ENCODE results near the gene SCN8A. TPM values are rescaled to one million over a fixed set of nuclear protein-coding genes. Genes with fewer than 3 reads are reported as not detected.

SCN8A gene
- 1 to 10 TPM in 6 of 7 donors, under 1 TPM in 1; 0.91 to 2.9 (median 1.7) TPM for total RNA-seq
- under 1 TPM; 0.21 to 0.43 TPM for polyA plus RNA-seq
- long read RNA-seq, donor 1, partial matches to known transcripts: 1 of 2 reads
- long read RNA-seq, donor 1, other reads (novel, unspliced or antisense): 1 of 2 reads
- long read RNA-seq, donor 2: 0 reads
- long read RNA-seq, donor 3: 0 reads

GRCh38 chr12:51591016-51591901 is at the start of gene SCN8A:
SCN8A (plus strand) TSS chr12:51591233; CDS start chr12:51662818, 71,585 bp downstream.
- peak; percentile 37 to 62 (median 46) for DNase-seq
- peaks cover 3% of the 10 kb centered on the region for H3K4me1 ChIP-seq (ENCODE audit: insufficient read depth)
- intact Hi-C loops (cut with DNase I): no loop called here
- H3K27ac ChIP-seq: no peak within 1 kb of the TSS
- peak within 1 kb of the TSS; percentile 43 for H3K4me3 ChIP-seq
- no peaks in the 10 kb centered on the region for H3K9me3 ChIP-seq
- no peaks in the 10 kb centered on the region for H3K36me3 ChIP-seq
- no peaks in the 10 kb centered on the region for H3K27me3 ChIP-seq
- 1% methylated on average over 32 to 78 of the region's 91 CpGs for WGBS, 3 donors
- TF ChIP-seq CTCF (IDR thresholded peaks at IDR 0.05) (no peak), EP300 (IDR thresholded peaks at IDR 0.05) (no peak), POLR2A (IDR thresholded peaks at IDR 0.05) (no peak)

- TF ChIP-seq EP300 (IDR thresholded peaks at IDR 0.05) (no peak), POLR2A (IDR thresholded peaks at IDR 0.05) (no peak), CTCF (IDR thresholded peaks at IDR 0.05) (no peak)
- H3K9me3 ChIP-seq: no peaks in the 10 kb centered on the region
- DNase-seq: no peak
- intact Hi-C loops (cut with DNase I): no loop called here
- no peaks in the 10 kb centered on the region for H3K4me1 ChIP-seq (ENCODE audit: insufficient read depth)
- H3K27me3 ChIP-seq: no peaks in the 10 kb centered on the region
- no peak overlapping the region for H3K27ac ChIP-seq
- H3K36me3 ChIP-seq: no peaks in the 10 kb centered on the region
- H3K4me3 ChIP-seq: no peak overlapping the region
Measured at GRCh38 chr12:51546097-51546496, 44.9 kb upstream of the SCN8A start.

- Histone ChIP-seq H3K4me3 (no peak overlapping the region), H3K27ac (no peak overlapping the region), H3K4me1 (ENCODE audit: insufficient read depth) (no peaks in the 10 kb centered on the region), H3K27me3 (no peaks in the 10 kb centered on the region), H3K9me3 (no peaks in the 10 kb centered on the region), H3K36me3 (no peaks in the 10 kb centered on the region)
- intact Hi-C loops (cut with DNase I): no loop called here
- TF ChIP-seq CTCF (IDR thresholded peaks at IDR 0.05) (no peak), EP300 (IDR thresholded peaks at IDR 0.05) (no peak), POLR2A (IDR thresholded peaks at IDR 0.05) (no peak)
- WGBS, 3 donors: 78 to 82% (median 82%) methylated on average over 6 of the region's 6 CpGs
- no peak for DNase-seq
Measured at GRCh38 chr12:51547606-51548005, 43.4 kb upstream of the SCN8A start.

GRCh38 chr12:51548241-51548640 is 42.8 kb upstream of the SCN8A start:
- Histone ChIP-seq H3K27ac (no peak overlapping the region), H3K36me3 (no peaks in the 10 kb centered on the region), H3K27me3 (no peaks in the 10 kb centered on the region), H3K9me3 (no peaks in the 10 kb centered on the region), H3K4me3 (no peak overlapping the region), H3K4me1 (ENCODE audit: insufficient read depth) (no peaks in the 10 kb centered on the region)
- DNase-seq: no peak
- WGBS, 3 donors: 26 to 33% (median 30%) methylated on average over 2 of the region's 2 CpGs
- TF ChIP-seq CTCF (IDR thresholded peaks at IDR 0.05): no peak
- intact Hi-C loops (cut with DNase I): no loop called here

Data from ovary (tissue), 10 donors.